GM19351 (cell line): ENCODE measurements around the gene STX8.

Source experiments
- ATAC-seq: cut with Tn5 transposase; IDR thresholded peaks from one replicate; pipeline ENCODE4 v1.9.1; 2021; ENCODE audit warnings: mild to moderate bottlenecking, moderate library complexity; ENCODE audit not compliant: unreplicated experiment

STX8 gene

DNA sequence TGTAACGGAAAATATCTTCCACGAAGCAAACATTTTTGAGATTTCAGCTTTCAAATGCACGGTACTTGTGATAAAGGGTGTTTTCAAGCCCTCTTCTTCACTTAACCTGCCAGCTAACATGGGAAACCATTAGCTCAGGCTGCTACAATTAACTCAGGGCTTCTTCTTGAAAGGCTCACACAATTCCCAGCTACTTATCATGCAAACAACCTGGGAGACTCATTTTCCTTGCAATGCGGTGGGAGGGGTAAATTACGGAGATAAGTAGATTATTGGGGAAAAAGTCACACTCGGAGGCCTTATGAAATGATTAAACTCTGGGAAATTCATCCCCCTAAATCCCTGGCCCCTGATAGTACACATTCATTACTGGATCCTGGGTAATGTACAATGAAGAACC, 266.4 kb downstream of the STX8 start:
- no peak for ATAC-seq

DNA sequence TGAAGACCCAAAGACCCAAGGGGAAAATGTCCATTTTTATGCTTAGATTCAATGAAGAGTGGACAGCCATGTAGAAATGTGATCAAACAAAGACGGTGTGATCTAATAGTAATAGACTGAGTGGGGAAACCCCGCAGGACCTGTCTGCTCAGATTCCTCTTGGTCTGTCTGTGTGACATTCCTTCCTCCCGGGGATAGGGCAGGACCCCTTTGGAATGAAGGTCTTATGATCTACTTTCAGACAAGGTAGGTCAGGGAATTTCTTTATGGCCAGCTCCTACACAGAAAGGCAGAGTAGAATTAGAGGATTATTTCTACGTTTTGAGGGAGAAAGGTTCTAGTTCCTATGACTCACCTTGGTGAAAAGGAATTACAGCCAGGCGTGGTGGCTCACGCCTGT, 267.6 kb downstream of the STX8 start:
- no peak for ATAC-seq

DNA sequence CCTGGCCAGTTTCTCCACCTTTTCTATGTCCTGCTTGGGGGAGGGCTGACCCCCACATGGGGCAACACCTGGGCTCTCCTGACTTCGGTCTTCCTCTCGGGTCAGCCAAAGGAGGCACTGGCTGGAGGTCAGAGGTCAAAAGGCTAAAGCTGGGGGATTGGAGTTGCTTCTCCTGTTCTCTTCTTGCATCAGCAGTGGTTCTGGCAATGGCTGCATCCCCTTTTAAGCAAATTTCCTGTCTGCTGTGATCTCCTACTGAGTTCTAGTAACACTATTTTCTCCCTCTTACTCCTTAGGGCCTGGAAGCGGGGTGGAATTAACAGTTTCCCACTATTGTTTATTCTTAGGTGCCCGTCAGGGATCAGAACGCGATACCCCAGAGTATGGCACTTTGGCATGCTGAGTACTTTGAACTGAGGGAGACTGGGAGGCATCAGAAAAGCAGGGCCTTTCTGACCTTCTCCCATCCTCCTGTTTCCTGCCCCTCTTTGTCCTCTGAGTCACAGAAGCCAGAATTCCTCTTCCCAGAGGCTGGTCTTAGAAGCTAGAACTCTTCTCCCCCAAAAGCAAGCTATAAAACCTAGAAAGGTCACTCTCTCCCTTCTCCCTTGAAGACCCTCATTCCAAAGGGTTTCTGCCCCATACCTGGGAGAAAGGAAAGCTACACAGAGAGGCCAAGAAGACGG, 268.2 kb downstream of the STX8 start:
- ATAC-seq = no peak

DNA sequence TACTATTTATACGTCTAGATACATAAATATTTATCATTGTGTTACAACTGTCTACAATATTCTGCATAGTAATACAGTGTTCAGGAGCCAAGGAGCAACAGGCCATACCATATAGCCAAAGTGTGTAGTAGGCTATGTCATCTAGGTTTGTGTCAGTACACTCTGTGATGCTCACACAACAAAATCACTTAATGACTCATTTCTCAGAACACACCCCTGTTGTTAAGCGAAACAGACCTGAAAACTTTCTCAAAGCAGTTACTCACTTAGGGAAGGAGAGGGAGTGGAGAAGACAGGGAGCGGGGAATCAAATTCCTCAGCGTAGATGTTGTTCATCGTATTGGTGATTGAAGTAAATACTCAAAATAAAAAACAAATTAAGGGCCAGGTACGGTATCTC, 269.5 kb downstream of the STX8 start:
- no peak for ATAC-seq

DNA sequence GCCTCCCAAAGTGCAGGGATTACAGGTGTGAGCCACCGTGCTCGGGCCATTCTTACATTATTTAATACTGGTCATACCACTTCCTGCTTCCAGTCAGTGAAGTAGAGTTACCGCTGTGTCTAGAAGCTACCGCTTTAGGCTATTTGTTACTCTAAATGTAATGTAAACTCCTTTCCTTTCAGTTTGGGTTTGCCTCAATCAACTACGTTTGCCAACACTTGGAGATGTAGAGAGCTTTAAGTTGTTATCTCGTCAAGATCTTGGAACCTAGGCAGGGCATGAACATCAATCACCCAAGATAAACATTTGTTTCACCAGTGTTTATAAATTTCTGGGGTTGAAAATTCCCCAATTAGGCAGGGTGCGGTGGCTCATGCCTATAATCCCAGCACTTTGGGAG, 275.9 kb downstream of the STX8 start:
- ATAC-seq = no peak

DNA sequence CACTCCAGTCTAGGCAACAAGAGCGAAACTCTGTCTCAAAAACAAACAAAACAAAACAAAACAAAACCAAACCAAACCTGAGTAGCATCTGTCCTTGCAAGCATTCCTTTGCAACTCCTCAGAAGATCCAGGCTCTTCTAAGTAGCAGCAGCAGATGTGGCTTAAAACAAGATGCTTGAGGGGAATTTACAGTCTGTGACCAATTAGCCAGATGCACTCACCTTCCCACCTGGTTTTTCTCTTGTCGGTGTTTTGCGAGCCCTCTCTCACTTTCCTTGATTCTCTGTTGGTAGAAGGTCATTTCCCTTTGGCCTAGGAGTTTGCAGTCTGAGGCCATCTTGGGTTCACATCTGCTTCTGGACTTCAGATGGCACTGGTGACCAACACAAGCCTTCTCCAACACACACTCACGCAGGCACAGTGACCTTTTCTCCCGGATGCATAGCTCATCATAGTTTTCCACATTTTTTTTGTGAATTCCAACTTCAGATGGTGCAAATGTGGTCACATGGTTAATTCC, 276.8 kb downstream of the STX8 start:
- ATAC-seq = no peak

DNA sequence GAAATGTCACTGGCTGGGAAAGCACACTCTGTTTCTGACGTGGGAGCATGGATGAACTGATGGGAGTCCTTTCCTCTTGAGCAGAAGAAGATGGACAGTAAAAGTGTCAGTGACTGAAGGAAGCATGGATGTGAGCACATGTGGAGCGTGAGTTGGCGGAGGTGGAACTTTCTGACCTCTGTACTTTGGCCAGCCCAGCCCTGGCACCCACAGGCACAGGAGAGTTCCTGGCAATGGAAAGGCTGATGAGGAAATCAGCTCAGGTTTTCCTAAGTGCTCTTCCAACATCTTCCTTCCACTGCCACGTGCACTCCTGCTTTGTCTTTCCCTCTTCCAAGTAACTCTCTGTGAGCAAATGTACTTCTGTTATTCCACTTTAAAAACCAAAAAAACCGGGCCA, 277.5 kb downstream of the STX8 start:
- ATAC-seq = no peak

DNA sequence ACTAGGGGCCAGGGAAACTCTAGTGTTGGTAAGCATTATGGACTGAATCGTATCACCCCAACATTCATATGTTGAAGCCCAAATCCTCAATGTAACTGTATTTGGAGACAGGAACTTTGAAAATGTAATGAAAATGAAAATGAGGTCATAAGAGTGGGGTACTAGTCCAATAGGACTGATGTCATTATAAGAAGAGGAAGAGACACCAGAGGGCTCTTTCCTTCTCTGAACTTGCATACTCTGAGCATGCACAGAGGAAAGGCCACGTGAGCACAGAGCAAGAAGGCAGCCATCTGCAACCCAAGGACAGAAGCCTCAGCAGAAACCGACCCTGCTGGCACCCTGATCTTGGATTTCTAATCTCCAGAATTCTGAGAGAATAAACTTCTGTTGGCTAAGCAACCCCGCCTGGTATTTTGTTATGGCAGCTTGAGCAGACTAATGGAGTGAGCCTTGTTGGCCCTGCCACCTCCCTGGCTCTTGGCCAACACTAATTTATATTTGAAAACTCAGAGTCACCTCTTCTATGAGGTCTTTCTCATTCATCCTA, 280.9 kb downstream of the STX8 start:
- ATAC-seq = no peak

DNA sequence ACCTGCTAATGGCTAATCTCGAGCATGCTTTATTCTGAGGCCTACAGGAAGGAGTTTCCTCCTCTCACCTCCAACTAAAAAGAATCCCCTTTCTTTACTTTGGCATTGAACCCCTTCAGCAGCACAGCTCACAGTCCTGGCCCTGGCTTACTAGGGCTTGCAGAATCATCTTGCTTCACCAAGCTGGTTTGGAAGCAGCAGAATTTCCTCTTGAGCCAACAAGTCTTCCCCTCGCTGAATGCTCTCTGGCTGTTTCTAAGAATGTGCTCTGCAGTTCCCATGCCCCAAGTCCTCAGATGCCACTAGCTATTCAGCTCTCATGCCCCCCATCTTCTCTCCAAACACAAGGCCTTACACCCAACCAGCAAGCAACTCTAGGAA, 283.1 kb downstream of the STX8 start:
- no peak for ATAC-seq

DNA sequence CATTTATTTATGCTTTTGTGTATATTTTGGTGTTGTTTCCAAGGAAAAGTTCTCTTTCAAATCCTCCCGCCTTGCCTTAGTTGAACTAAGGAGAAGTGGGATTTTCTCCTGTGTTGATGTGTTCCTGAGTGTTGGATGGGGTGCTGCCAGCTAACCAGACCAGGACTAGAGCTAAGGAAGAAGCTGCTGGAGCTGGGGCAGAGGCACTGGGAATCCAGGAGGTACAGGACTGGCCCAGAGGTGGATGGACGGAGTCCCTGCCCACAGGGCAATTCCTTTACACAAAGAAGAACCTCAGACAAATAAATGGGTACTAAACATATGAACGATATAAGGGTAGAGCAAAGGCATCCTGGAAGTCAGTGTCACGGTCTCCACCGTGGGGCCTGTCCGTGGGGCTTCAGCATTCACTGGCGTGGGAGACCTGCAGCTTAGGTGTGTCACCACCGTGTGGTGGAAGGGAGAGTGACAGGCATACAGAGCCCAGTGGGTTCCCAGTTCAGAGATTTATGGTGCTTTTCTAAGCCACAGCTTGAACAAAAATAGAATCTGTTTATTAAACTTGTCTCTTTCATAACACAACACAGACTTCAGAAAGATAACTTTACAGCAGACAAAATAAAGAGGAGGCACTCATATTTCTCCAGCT, 283.6 kb downstream of the STX8 start:
- ATAC-seq = no peak

DNA sequence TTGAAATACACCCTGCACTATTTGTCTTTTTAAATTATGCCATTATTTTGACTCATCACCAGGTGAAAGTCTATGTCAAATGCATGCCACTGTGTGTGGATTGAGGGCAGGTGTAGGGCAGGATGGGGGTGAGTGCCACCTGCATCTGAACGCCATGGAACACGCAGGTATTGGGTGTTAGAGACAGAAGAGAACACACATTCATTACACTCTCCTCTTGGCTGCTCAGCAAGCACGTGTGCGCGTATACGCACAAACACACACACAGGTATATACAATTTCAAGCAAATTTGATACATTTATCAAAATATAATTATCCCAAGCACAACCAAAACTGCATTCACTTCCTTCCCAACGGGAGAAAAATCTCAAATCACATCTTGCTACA, 285.4 kb downstream of the STX8 start:
- ATAC-seq = no peak

DNA sequence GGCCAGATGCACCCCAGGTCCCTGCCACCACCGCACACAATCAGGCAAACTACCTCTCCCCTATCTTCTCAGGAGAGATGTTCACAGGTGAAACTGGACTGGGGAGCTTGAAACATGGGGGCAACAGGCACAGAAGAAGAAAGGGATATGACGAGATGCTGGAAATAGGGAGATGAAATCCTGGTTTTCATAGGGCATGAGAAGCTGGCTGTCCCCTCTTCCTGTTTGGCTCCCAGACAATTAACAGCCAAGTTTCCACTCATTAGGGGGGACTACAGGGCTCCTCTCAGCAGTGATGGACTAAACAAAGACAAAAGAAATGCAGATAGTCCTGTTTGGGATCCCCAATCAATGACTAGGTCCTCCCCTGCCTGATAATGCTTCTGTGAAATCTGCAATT, 288.3 kb downstream of the STX8 start:
- ATAC-seq = no peak

DNA sequence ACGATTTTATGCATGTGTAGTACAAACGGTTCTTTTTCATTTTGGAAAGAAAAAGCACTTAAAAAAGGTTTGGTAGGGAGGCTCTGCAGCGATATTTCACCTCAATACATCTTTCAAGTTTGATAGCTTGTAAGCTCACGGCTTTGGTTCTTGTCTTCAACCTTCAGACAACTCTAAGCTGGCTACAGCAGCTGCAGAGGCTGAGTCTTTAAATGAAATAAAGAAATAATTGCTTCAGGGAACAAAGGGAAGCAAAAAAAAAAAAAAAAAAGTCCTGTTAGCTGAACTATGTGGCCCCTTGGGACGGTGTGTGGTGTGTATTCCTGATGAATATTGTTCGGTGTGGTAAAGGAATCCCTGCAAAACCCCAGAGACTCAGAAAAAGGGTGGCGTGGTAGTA, 289.2 kb downstream of the STX8 start:
- ATAC-seq = no peak

DNA sequence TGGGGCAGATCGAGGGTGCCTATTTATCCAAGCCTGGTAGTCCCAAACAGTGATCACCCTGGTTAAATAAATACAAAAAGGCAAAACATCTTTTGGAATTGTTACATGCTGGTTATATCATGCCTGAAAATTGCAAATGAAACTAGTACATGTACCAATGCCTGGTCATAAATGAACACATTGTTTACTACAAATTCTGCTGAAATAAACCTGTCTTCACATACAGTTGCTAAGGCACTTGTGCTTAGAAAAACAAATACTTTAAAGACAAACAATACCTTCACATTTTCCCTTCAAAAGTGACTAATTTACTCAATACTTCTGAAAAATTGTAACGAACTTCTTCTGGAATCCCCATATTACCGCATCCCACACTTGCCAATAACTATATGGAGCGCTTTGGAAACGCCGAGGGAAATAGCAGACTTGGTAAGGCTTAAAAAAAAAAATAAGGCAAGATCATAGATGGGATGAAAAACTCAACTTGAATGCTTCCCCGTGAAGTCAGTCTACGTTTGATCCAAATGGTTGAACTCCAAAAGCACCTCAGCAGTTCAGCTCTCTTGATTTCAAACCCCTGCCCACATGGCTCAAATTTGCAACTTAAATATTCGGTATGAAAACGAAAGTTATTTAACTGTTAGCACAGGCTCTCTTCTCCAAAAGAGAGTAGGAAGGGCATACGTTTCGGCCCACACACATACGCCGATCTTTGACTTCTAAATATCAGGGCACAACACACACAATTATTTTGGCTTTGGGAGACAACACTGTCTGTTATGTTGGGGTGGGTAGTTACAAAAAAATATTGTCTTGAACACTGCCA, 289.8 kb downstream of the STX8 start:
- ATAC-seq = no peak

DNA sequence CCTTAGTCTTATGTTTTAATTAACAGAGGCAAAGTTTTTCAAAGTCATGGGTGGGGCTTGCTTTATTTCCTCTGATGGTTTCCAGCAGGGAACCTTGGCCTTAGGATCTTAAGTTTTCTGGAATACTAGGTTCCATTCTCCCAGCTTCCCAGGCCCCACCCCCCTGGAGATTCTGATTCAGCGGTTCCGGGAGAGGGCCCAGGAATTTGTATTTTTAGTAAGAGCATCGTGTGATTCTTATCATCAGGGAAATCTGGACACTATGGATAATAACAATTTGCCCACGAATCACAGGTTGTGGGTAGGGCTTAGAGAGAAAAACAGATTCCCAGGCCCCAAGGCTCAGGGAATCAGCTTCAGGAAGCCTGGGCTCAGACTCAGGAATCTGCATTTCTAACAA, 290.7 kb downstream of the STX8 start:
- ATAC-seq = no peak

DNA sequence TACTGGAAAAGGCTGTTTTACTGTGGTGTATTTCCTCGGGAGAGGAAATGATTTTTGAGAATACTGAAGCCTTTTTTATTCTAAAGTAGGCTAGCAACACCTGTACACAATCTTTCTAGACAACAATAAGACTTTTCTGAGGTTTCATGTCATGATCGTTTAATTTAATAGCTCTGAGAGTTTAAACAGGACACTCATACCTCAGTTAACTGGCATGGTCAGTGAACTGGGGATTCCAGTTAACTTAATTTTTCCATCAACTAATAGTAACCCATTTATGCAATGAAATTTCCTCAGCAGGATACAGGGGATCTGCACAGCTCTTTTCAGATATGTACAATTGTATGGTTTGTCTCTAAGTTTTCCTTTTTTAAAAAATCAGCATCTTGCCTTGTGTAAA, 291.7 kb downstream of the STX8 start:
- ATAC-seq = no peak

DNA sequence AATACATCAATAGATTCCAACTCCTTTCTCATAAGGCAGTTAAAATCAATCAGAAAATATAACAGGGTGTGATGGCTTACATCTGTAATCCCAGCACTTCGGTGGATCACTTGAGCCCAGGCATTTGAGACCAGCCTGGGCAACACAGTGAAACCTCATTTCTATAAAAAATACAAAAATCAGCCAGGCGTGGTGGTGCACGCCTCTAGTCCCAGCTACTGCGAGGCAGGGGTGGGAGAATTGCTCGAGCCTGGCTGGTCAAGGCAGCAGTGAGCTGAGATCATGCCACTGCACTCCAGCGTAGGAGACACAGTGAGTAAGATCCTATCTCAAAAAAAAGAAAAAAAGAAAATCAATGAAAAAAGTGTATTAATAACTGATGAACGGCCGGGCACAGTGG, 295.7 kb downstream of the STX8 start:
- no peak for ATAC-seq

DNA sequence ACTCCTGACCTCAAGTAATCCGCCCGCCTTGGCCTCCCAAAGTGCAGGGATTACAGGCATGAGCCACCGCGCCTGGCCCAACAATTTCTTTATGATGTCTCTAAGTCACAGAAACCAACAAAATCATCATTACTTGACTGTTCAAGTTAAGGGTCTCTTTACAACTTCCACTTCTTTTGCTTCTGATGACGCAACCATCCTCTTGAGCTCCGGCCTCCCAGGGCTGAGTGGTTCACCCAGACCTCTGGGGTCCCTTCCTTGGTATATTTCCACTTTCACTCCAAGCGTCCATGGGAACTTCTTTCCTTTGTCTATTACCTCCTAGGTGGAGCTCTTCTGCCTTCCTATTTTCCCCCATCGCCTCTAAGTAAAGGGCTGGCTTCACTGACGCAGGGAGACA, 300.6 kb downstream of the STX8 start:
- no peak for ATAC-seq

DNA sequence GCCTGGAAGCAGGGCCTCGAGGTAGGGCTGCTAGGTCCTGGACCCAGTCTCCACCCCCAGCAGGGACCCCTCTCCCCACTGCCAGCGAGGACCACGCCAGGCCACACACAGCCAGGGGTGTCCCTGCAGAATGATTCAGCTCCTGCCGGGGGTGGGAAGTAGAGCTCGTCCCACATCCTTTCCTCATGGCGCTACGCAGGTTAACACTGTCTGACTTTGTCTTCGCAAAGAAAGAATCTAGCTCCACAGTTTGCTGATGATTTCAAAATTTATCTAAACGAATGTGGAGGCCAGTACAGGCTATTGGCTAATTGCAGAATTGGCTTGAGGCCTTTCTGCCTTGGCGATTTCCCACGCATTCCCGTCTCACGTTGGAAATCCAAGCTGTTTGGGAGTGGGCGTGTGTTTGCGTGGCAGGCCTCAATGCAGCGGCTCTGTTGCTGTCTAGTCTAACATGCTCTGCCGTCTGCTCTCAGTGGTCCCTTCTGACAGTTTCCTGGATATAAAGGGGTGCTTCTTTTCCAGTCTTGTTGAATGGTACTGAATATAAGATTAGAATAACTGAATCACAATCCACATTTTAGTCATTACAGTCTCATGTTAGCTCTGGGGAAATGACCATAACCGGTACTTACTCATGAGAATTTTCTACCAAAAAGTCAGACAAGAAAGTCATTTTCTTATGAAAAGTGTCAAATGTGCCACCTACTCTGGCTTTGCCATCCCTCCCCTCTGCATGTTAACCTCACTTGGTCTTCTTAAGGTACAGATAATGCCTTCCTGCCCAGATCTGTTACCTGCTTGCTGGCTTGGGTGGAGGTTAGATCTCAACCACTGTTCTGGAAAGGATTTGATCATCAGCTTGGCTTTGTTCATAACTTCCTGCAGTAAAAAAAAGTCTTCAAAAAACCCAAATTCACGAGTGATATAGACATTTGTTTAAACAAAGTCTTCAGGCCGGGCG, 301.9 kb downstream of the STX8 start:
- ATAC-seq = no peak

DNA sequence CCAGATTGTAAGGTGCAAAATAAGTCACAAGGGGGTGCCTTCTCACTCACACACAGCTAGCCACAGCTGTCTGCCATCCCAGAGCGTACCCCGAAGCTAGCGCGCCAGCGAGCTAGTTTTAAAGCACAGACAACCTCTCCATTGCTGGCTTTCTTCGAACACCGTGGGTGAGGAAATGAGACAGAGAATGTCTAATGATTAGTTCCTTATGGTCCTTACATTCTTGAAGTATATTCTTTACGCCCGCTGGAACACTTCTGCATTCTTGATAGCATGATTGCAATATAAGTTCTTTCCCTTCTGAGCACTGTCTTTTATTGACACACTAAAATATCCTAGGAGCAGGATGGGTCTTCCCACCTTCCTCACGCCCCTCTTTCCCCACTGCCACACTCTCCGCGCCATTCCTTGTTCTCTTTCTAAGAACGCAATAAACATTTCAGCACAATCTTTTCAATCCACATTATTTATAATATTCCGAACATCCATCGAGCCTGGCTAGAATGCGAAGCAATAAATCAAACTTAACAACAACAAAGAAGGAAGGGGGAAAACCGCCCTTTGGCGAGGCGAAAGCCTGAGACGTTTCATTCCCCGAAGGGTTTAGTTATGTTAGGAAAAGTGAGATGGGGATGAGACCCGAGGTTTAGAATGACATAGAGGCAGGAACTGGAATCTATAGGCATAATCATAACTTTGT, 303.0 kb downstream of the STX8 start:
- no peak for ATAC-seq
